ENCODE measurements around the gene SLCO6A1.

Gene SLCO6A1

DNA sequence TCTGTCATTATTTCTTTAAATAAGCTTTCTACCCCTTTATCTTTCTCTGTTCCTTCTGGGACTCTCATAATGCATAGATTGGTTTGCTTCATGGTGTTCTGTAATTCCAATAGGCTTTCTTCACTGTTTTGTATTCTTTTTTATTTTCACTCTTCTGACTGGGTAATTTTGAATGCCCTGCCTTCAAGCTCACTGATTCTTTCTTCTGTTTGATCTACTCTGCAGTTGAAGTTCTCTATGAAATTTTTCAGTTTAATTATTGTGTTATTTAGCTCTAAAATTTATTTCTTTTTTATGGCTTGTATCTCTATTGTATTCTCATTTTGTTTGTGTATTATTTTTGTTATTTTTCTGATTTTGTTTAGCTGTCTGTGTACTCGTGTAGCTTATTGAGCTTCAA lies 113.4 kb downstream of the SLCO6A1 start:
- H3K4me3 ChIP-seq (ENCODE audit: low read length): no peak overlapping the region
- no peak for DNase-seq (ENCODE audit: low read depth)
- no peak for TF ChIP-seq CTCF (conservative IDR thresholded peaks at IDR 0.05; ENCODE audit: low read depth, low read length)

- H3K4me3 ChIP-seq (ENCODE audit: low read length): no peak overlapping the region
- no peak for TF ChIP-seq CTCF (conservative IDR thresholded peaks at IDR 0.05; ENCODE audit: low read depth, low read length)
- DNase-seq (ENCODE audit: low read depth): peak; percentile 51
Measured at GRCh38 chr5:102380174-102380573, 118.6 kb downstream of the SLCO6A1 start.

- no peak for DNase-seq (ENCODE audit: low read depth)
- TF ChIP-seq CTCF (conservative IDR thresholded peaks at IDR 0.05; ENCODE audit: low read depth, low read length): no peak
- no peak overlapping the region for H3K4me3 ChIP-seq (ENCODE audit: low read length)
Measured at GRCh38 chr5:102375876-102376275, 122.9 kb downstream of the SLCO6A1 start.

DNA sequence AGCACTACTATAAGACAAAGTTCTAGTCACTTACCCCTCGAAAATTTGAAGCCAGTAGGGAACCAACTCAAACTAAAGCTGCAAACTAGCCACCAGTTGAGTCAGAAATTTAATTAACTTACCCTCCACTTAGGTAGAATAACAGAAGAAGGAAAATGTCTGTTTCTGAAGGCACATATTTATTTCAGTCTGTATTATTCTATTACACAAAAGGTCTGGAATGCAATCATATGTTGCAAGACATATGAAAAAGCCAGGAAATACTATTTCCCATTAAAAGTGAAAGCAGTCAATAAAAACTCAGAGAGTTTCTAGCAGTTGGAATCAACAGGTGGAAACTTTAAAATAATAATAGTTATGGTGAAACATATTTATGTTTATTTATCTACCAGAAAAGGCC lies 123.5 kb downstream of the SLCO6A1 start:
- TF ChIP-seq CTCF (conservative IDR thresholded peaks at IDR 0.05; ENCODE audit: low read depth, low read length): no peak
- H3K4me3 ChIP-seq (ENCODE audit: low read length): no peak overlapping the region
- DNase-seq (ENCODE audit: low read depth): peak; percentile 2

DNA sequence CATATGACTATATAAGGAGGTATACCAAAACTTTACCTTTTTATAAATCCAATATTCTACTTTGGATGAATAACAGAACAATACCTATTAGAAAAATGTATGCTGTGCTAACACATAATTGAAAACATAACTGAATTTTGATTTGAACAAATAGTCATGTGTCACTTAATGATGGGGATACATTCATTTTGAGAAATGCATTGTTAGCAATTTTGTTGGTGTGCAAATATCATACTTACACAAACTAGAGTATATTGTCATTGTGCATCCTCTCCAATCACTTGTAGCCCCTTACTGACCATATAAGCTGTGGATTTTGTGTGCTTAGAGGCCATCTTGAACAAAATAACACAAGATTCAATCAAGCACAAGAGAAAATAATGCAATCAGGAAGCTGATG lies 130.4 kb downstream of the SLCO6A1 start:
- H3K4me3 ChIP-seq (ENCODE audit: low read length): no peak overlapping the region
- no peak for TF ChIP-seq CTCF (conservative IDR thresholded peaks at IDR 0.05; ENCODE audit: low read depth, low read length)
- DNase-seq (ENCODE audit: low read depth): no peak

DNA sequence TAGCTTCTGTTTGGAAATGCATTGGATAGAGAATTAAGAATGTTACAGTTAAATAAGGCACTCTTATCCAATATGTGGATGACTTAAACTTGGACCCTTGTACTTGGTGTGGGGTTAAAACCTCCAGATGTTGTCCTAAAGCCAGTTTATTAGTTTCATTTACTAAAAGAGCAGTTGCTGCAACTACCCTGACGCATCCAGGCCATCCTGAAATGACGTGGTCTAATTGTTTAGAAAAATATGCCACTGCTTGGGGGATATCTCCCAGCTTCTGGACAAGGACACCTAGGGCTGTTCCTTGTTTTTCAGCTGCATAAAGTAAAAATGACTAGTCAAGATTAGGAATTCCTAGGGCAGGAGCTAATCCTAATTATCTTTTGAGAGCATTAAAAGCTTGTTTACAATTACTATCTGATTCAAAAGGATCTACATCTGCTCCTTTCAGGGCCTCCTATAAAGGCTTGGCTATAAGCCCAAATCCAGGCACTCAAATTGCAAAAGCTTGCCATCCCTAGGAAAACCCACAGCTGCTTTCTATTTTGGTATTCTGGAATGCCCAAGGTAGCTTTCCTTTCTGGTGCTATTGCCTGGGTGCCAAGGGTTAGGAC lies 157.0 kb downstream of the SLCO6A1 start:
- no peak overlapping the region for H3K4me3 ChIP-seq (ENCODE audit: low read length)
- no peak for DNase-seq (ENCODE audit: low read depth)
- TF ChIP-seq CTCF (conservative IDR thresholded peaks at IDR 0.05; ENCODE audit: low read depth, low read length): no peak

DNA sequence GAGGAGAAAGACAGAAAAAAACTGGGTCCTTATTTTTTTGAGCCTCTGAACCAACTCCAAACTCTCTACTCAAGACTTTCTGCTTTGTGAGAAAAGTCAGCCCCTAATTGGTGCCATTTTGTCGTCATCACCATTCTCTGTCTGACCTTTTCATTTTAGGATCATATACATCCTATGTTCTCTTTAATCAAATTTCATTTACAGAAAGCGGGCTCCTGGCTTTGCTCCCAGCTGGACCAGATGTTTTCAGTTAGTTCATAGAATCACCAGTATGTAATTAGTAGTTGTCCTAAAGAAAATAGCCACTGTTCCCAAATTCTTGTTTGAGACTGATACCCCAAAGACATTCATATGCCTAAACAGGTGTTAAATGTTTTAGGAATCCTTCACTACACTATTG lies 174.1 kb downstream of the SLCO6A1 start:
- H3K4me3 ChIP-seq (ENCODE audit: low read length): no peak overlapping the region
- no peak for TF ChIP-seq CTCF (conservative IDR thresholded peaks at IDR 0.05; ENCODE audit: low read depth, low read length)
- DNase-seq (ENCODE audit: low read depth): no peak

All from retinal pigment epithelial cell (primary cell).